ENCODE measurements around the gene ISYNA1.

ISYNA1 gene

DNA sequence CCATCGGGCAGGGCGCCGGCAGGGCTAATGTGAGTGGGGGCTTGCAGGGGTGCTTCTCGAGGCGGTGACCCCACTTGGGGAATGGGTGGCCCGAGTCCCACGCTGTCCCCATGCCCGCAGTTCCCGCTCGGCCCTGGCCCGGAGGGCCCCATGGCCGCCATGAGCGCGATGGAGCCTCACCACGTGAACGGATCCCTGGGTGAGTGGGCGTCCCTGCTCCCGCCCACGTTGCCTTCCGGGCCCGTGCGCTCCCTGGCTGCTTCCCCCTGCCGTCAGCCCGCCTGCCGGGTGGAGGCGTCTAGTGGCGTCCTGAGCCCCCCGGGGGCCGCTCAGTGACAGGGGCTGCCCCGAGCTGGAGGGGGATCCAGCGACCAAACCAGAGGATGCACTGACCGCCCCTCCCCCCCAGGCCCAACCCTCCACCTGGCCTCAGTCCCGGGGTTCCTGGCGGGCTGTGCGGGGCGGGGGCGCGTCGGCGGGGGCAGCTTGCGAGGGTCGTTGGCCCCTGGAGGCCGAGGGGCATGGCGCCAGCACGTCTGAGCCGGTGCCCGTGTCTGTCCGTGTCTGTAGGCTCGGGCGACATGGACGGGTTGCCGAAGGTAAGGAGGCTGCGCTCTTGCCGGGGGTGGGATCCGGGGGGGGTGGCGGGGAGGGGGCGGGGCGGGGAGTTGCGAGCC is 4.8 kb downstream of the ISYNA1 start:
- peak in 4 of 56 donors; percentile 6 to 33 (median 17) for DNase-seq

DNA sequence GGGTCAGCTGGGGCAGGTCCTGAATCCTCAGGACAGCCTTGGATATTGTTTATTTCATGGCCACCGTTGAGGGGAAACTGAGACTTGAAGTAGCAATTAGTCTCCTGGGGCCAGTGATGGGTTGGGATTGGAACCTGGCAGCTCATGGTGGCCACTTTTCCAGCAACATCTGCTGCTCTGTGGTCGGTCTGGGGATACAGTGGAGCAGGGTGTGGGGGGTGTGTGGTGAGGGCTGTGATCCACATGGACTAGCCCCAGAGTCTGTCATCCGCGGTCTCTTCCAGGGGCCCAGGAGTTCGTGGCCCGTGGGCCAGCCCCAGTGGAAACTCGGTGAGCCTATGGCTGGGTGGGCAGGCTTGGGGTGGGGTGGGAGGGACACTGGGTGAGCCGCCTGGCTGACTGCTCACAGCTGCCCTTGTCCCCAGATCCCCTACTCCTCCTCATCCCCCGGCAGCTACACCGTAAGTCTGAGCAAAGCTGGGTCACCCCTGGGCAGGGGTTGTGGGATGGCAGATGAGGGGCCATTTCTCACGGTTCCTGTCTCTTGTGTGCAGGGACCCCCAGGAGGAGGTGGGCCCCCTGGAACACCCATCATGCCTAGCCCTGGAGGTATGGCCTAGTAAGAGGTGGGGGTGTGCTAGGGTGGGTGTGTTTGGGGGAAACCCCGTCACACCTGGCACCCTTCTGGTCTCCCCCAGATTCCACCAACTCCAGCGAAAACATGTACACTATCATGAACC is 5.5 kb downstream of the ISYNA1 start:
- no peak for DNase-seq

GRCh38 chr19:18431351-18432197 is 6.4 kb downstream of the ISYNA1 start:
- no peak for DNase-seq

- DNase-seq: no peak
Measured at GRCh38 chr19:18430417-18431144, 7.4 kb downstream of the ISYNA1 start.

DNA sequence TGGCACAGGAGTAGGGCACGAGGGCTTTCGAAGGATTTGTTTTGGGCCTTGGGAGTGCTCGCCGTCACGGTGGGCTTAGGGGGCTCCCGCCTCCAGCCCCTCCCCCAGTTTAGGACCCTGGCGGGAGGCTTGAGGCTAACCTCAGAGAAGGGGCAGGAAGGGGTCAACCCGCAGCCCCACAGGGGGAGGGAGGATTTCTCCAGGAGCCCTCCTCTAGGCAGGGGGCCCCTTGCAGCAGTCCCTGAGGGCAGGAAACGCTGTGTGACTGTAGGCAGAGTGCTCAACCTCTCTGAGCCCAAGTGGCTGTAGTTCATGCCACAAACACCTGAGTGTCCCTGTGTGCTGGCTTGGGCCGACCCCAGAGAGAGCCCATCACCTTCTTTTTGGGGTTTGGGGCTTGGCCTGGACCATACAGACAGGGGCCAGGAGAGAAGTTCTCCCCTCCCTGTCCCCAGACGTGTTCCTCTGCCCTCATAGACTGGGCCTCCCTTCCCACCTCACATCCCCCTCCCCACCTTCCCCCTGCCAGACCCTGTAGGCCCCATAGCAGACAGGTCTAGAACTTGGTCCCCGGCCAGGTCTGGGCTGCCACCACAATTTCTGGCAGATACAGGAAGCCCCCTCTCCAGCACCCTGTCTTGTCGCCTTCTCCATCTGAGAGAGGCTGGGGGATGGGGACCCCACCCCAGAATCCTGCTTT is 8.1 kb downstream of the ISYNA1 start:
- DNase-seq: no peak

GRCh38 chr19:18428787-18429674 is 8.9 kb downstream of the ISYNA1 start:
- DNase-seq: peak in 43 of 56 donors; percentile 13 to 85 (median 61)

- no peak for DNase-seq
Measured at GRCh38 chr19:18428173-18428786, 9.7 kb downstream of the ISYNA1 start.

DNA sequence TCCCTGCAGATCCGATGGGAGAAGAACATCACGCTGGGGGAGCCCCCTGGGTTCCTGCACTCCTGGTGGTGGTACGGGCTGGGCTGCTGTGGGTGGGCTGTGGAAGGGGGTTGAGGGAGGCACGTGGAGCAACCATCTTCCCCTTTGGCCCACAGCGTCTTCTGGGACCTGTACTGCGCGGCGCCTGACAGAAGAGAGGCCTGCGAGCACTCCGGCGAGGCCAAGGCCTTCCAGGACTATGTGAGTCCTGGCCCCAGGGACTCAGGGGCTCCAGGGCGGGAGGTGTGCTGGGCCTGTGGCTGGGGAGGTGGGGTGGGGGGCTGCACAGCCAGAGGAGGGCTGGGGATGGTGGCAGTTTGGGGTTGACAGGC is 10.2 kb downstream of the ISYNA1 start:
- DNase-seq: no peak

GRCh38 chr19:18427080-18427742 is 10.7 kb downstream of the ISYNA1 start:
- no peak for DNase-seq

DNA sequence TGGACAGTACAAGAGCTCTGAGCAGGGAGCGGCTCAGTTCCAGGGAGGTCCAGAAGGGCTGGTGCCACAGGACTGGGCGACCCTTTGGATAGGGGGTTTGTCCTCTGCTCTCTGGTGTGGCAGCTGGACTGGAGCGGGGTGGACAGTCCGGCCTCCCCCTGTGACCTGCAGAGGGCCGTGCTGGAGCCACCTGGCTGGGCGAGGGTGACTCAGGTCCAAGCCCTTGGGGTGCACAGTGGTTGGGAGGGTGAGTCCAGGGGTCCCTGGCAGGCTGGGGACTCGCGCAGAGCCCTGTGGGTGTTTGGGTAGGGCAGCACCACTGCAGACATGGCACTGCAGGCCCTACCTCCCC is 11.5 kb downstream of the ISYNA1 start:
- no peak for DNase-seq

- DNase-seq: peak in 6 of 56 donors; percentile 9 to 34 (median 22)
Measured at GRCh38 chr19:18425515-18426415, 12.2 kb downstream of the ISYNA1 start.

DNA sequence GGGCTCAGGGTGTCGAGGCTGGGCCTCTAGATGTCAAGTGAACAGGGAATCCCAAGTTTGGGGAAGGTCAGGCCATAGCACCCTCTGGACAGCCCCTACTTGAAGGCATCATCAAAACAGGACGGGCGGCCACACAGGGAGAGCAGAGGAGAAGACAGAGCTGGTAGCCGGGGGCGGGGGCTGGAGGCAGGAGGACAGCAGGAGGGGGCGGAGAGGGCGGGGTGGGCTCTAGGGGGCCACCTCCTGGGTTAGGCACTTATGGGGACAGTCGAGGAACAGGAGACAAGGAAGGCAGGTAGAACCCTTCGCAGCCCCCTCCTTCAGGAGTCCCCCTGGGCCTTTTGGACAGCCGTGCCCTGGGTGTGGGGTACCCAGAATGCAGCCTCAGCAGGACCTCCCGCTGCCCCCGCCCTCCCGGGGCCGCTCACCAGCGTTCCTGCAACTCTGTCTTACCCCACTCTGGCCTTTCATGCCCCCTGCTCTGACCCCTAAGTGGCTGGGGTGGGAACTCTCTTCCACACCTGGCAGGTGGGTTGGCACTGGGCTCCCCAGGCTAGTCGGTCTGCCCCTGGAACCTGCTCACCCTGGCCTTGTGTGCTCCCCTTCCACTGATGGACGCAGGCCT is 12.9 kb downstream of the ISYNA1 start:
- DNase-seq: no peak

DNA sequence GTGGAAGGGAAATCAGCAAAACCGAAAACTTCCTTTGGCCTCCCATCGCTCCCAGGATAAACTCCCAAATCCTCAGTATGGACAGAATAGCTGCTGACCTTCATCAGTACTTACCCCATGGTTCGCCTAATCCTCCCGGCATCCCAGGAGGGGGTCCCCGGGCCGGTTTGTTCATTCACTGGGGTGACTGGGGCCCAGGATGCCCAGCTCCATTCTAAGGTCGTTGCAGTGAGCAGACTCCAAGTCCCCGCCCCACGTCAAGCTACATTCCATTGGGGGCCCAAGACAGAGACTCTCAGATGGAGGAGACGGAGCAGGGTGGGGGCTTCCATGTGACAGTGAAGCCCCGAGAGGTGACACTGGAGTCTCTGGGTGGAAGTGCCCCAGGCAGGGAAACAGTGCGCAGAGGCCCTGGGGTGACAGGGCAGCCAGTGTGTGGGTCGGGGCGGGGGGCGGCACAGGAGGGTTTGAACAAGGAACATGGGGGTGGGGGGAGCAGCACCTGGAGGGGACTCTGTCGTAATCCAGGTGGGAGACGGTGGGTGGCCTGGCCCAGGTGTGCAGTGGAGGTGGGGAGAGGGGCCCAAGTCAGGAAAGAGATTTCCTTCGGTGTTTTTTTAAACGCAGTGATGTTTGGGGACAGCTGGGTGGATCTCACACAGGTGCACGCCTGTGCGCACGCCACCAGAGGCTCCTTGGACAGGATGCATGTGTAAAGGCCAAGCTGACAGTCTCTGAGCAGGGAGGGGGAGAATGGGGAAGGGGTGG is 13.6 kb downstream of the ISYNA1 start:
- DNase-seq: no peak

- DNase-seq: no peak
Measured at GRCh38 chr19:18423258-18424020, 14.5 kb downstream of the ISYNA1 start.

DNA sequence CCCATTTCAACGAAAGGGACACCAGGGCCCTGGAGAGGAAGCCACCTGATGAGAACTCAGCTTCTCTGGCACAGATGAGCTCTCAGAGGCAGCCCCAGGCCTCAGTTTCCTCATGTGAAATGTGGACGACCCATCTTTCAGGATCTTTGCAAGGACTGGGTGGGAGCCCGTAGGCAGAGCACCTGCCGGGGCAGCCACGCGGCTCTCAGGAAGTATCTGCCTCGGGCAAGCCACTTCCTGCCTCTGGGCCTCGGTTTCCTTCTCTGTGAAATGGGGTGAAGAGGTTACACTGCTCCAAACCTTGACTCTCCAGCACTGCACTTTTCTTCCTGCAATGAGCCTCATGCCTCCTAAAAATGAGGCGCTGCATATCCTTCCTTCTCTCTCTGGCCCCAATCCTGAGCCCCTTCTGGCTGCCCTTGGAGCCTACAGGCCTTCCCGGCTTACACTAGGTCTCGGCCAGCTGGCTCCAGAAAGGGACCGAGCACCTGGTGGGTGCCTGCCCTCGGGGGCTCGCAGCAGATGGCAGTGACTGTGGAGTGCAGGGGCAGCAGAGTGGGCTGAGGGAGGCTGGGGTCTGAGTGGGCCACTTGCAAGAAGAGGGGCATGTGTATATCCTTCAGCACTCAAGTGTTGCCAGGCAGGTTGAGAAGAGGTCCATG is 15.3 kb downstream of the ISYNA1 start:
- DNase-seq: no peak
